ENCODE data around the gene CFDP1. TPM values are rescaled to one million over a fixed set of nuclear protein-coding genes. Genes with fewer than 3 reads are reported as not detected.

CFDP1 gene
- total and polyA plus RNA-seq, 2 donors (not counting 3 experiments of a cell fraction or from before 2014, with no cell fraction given), result 17.8 to 53.8 TPM

DNA sequence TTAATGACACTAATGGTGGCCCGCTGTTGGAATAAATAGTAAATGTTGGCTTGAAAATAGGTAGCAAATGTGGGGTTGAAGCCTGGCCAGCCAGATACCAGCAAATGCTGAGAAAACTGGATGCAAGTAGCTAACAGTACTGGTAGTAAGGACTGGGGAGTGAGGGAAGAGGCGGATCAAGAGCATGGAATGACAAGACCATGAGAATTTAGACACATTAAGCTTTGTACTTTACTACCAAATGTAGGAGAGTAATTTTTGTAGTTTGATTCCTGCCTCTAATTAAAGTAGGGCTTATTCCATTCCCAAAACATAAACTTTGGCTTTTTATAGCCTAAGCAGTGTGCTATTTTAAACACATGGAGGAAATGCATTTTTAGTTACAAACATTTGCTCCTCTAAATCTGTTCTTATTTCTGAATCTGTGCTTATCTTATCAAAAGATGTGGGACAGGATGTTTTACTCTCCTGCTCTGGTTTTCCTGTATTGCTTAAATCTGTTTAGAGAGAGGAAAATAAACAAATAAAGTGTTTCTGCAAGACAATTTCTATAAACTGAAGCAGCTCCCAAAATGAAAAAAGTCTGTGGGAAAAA lies 44.1 kb downstream of the CFDP1 start:
- no TSS peak for BruUV-seq (replicated peaks)

More for the DNA sequence above, 44.1 kb downstream of the CFDP1 start:
- no peak overlapping the region for H3K9ac ChIP-seq (replicated peaks; ENCODE audit: extremely low read depth, insufficient read depth, low read length)
- H2AFZ ChIP-seq (ENCODE audit: low read depth, low read length), result no peak overlapping the region
- no peaks in the 10 kb centered on the region for H3K27me3 ChIP-seq (ENCODE audit: control insufficient read depth in 2 of 2, insufficient read depth in 2 of 2, low read length in 2 of 2)
- H3K4me2 ChIP-seq (ENCODE audit: insufficient read depth, low read length), result no peak overlapping the region
- TF ChIP-seq MAX (IDR thresholded peaks at IDR 0.05; ENCODE audit: insufficient read depth, insufficient read length), result no peak
- TF ChIP-seq POLR2A (IDR thresholded peaks at IDR 0.05; ENCODE audit: low read depth, low read length), result no peak
- no peak for TF ChIP-seq MYC (IDR thresholded peaks at IDR 0.05; ENCODE audit: low read depth, low read length)
- TF ChIP-seq, protein P1, sequence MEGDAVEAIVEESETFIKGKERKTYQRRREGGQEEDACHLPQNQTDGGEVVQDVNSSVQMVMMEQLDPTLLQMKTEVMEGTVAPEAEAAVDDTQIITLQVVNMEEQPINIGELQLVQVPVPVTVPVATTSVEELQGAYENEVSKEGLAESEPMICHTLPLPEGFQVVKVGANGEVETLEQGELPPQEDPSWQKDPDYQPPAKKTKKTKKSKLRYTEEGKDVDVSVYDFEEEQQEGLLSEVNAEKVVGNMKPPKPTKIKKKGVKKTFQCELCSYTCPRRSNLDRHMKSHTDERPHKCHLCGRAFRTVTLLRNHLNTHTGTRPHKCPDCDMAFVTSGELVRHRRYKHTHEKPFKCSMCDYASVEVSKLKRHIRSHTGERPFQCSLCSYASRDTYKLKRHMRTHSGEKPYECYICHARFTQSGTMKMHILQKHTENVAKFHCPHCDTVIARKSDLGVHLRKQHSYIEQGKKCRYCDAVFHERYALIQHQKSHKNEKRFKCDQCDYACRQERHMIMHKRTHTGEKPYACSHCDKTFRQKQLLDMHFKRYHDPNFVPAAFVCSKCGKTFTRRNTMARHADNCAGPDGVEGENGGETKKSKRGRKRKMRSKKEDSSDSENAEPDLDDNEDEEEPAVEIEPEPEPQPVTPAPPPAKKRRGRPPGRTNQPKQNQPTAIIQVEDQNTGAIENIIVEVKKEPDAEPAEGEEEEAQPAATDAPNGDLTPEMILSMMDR (IDR thresholded peaks at IDR 0.05; ENCODE audit: extremely low read depth in 1 of 2, insufficient read depth in 1 of 2, low read depth in 1 of 2, low read length in 2 of 2), result no peak
- no peak for TF ChIP-seq GATA2 (IDR thresholded peaks at IDR 0.05; ENCODE audit: insufficient read depth, insufficient read length, low read depth, low read length)
- TF ChIP-seq JUN (IDR thresholded peaks at IDR 0.05; ENCODE audit: borderline replicate concordance, insufficient read depth, insufficient read length, low read depth), result no peak
- TF ChIP-seq FOS (IDR thresholded peaks at IDR 0.05; ENCODE audit: borderline replicate concordance, insufficient read depth, low read length), result no peak
- no peak for TF ChIP-seq POLR2AphosphoS5 (IDR thresholded peaks at IDR 0.05; ENCODE audit: insufficient read depth, low read depth, low read length)
- TF ChIP-seq EZH2 (IDR thresholded peaks at IDR 0.05; ENCODE audit: borderline replicate concordance, low read depth, low read length, severe bottlenecking), result no peak
- no peaks in the 10 kb centered on the region for H3K79me2 ChIP-seq (ENCODE audit: control insufficient read depth, insufficient read depth, low read length)
- dilution Hi-C loops (cut with MboI; ENCODE audit: extremely low pct_ligation_motif_present, low sequenced_read_pairs) (no loop called here), intact Hi-C loops (cut with micrococcal nuclease) (no loop called here)
- H3K36me3 ChIP-seq (ENCODE audit: control insufficient read depth in 2 of 2, extremely low read depth in 1 of 2, insufficient read depth in 2 of 2, low read length in 2 of 2), result peaks cover 2 to 7% of the 10 kb centered on the region in 2 experiments
- no peaks in the 10 kb centered on the region for H4K20me1 ChIP-seq (replicated peaks; ENCODE audit: control insufficient read depth, extremely low read depth, insufficient read depth, low read length)
- ChIA-PET CTCF (interaction anchor here (0.8 to 4.2 kb wide), 7 partner anchors 9 to 190 kb away, joined by 3 to 29 read pairs (median 4); no protein-coding TSS in a partner anchor), POLR2A (no interaction called here)
- H3K27ac ChIP-seq (ENCODE audit: insufficient read depth, low read depth, low read length), result no peak overlapping the region
- no peaks in the 10 kb centered on the region for H3K9me3 ChIP-seq (replicated peaks; ENCODE audit: control insufficient read depth, insufficient read depth, low read length)
- no peak overlapping the region for H3K4me3 ChIP-seq (replicated peaks in 1 of 3; ENCODE audit: insufficient read depth in 1 of 3, low read depth in 1 of 3, low read length in 3 of 3)
- no peaks in the 10 kb centered on the region for H3K9me1 ChIP-seq (replicated peaks; ENCODE audit: control insufficient read depth, extremely low read depth, insufficient read depth, low read length)
- FAIRE-seq (no peak), DNase-seq (ENCODE audit: low read depth, low spot score) (no peak)
- H3K4me1 ChIP-seq (ENCODE audit: control insufficient read depth, extremely low read depth, insufficient read depth, low read length), result peaks cover 8% of the 10 kb centered on the region
